Heart left ventricle (tissue), 16 donors: Measurements from ENCODE around the gene LSAMP. TPM values are rescaled to one million over a fixed set of nuclear protein-coding genes. Genes with fewer than 3 reads are reported as not detected.

Experiments
- ATAC-seq, 4 donors: fragments of 200-7000 bp; cut with Tn5 transposase; one replicate each; pipeline ENCODE4 v1.9.1; 2020 to 2022; ENCODE audit warnings: moderate library complexity in 4 of 4, mild to moderate bottlenecking in 3 of 4, moderate number of reproducible peaks in 1 of 4
- DNase-seq, 5 donors: peaks; one replicate each; pipeline ENCODE4 v3.0.0-alpha.2; 2020
- H3K27ac ChIP-seq, 12 donors: fragments of 200-600 bp; sonication (generic) in 4 of 12; one replicate each; pipeline versions ENCODE4 v1.5.0 to v1.8.0; 2016 to 2022; ENCODE audit warnings: mild to moderate bottlenecking in 2 of 12
- H3K27me3 ChIP-seq, 9 donors: fragments of 200-600 bp; sonication (generic) in 2 of 9; one replicate each; pipeline versions ENCODE4 v1.5.1 to v1.8.0; 2016 to 2022; ENCODE audit warnings: mild to moderate bottlenecking in 3 of 9
- H3K36me3 ChIP-seq, 9 donors: fragments of 200-600 bp; sonication (generic) in 2 of 9; one replicate each; pipeline versions ENCODE4 v1.5.0 to v1.8.0; 2018 to 2022; ENCODE audit warnings: mild to moderate bottlenecking in 2 of 9
- H3K4me1 ChIP-seq, 12 donors: fragments of 200-600 bp; sonication (generic) in 4 of 12; one replicate each; pipeline versions ENCODE4 v1.5.0 to v1.8.0; 2016 to 2022; ENCODE audit warnings: mild to moderate bottlenecking in 3 of 12
- H3K4me3 ChIP-seq, 12 donors: fragments of 200-600 bp; sonication (generic) in 4 of 12; one replicate each; pipeline versions ENCODE4 v1.5.0 to v1.8.0; 2017 to 2022; ENCODE audit warnings: mild to moderate bottlenecking in 9 of 12, moderate library complexity in 4 of 12
- H3K9me3 ChIP-seq, 12 donors: fragments of 200-600 bp; sonication (generic) in 4 of 12; one replicate each; pipeline versions ENCODE4 v1.5.0 to v1.8.0; 2016 to 2022; ENCODE audit warnings: mild to moderate bottlenecking in 1 of 12
- CTCF ChIP-seq, 12 donors: fragments of 200-600 bp; sonication (generic) in 4 of 12; IDR thresholded peaks; one replicate each; pipeline versions ENCODE4 v1.5.0 to v1.8.0; 2018 to 2022; ENCODE audit warnings: antibody characterized with exemption in 12 of 12, mild to moderate bottlenecking in 5 of 12
- POLR2A ChIP-seq, 2 donors: fragments of 450-650 bp; IDR thresholded peaks; one replicate each; pipeline ENCODE4 v1.6.1; 2017; ENCODE audit warnings: antibody characterized with exemption in 2 of 2, mild to moderate bottlenecking in 2 of 2, moderate library complexity in 2 of 2
- WGBS, 4 donors: extraction: QIAGEN DNeasy Blood & Tissue Kit in 2 of 4; methylation state at CpG; one replicate each; pipeline versions ENCODE4 v1.1.5 to v1.1.7; 2013 to 2018; 5-methylcytosine and 5-hydroxymethylcytosine counted together
- intact Hi-C, 10 donors: fragments of 100-400 bp; cut with DNase I; formaldehyde crosslinking; loops; one replicate each; pipeline versions ENCODE4 v1.11.1 to v1.14.2; 2022
- polyA plus RNA-seq, 2 donors: library from polyadenylated mRNA; stranded (reverse); fragments of 200-250 nt; gene quantifications; one replicate each; pipeline ENCODE4 v1.2.3, GENCODE V29; 2013
- total RNA-seq, 9 donors: library from RNA; depleted of rRNA in 2 of 9; stranded (reverse); fragments of >200 nt in 2 of 9; fragmentation: NEBNext Ultra II Directional in 3 of 9; extraction: Animal tissue kit (Norgen Biotek cat#: 25700) in 3 of 9; gene quantifications; one replicate each; pipeline versions ENCODE4 v1.1.0 to v1.2.4, GENCODE V29; 2016 to 2023
- donor health status: ischemic (EF 13 %, LVEDD 7.1; RV severe dilation, severe dysfunction).
- donor health status: healthy with polysubstance abuse.
- donor health status: DM: no; HTN: yes; CAD: no.
- donor health status: DM: no; HTN: no; CAD: no.
- donor health status: ischemic (EF 25% LVEDD 6.9; RV normal size, moderate dysfunction).
- donor health status: ischemic (EF 25% LVEDD 5.7; RV mildly dilated, moderate dysfunction).
- donor health status: healthy.
- donor health status: DM: yes; HTN: yes; CAD: no.
- donor health status: ischemic (EF 35%, LVEDD 5.7; RV mildly dilated, moderate dysfunction).
- donor health status: nonischemic (EF 11% LVEDD 7.7; RV severe dilation, severe dysfunction).
- donor health status: DM: yes; HTN: yes; CAD: no.
- donor health status: PGD.
- donor health status: ischemic (EF 29% LVEDD 5.4; RV normal size, mild dysfunction).
- donor health status: nonischemic (EF 23%, LVEDD 6.1; RV moderate dilation, normal function).

The LSAMP gene
- total and polyA plus RNA-seq, 11 donors: 1.6 to 52.3 (median 7.2) TPM

GRCh38 chr3:116241677-116242076, 203.6 kb downstream of the LSAMP start:
- Histone ChIP-seq H3K9me3 (no peaks in the 10 kb centered on the region), H3K27me3 (no peaks in the 10 kb centered on the region), H3K27ac (no peak overlapping the region), H3K36me3 (no peaks in the 10 kb centered on the region), H3K4me1 (no peaks in the 10 kb centered on the region), H3K4me3 (no peak overlapping the region)
- no peak for TF ChIP-seq POLR2A (IDR thresholded peaks at IDR 0.05)
- TF ChIP-seq CTCF (IDR thresholded peaks at IDR 0.05): no peak
- DNase-seq (no peak), ATAC-seq (no peak)
- intact Hi-C loops: no loop called here
- 77 to 81% (median 80%) methylated on average over 3 of the region's 3 CpGs for whole genome bisulfite sequencing, 4 donors

GRCh38 chr3:116240261-116240660, 205.0 kb downstream of the LSAMP start:
- no peaks in the 10 kb centered on the region for H3K36me3 ChIP-seq
- no peak overlapping the region for H3K4me3 ChIP-seq
- H3K27ac ChIP-seq: no peak overlapping the region
- WGBS, 4 donors: 0% methylated on average over 1 of the region's 1 CpG
- intact Hi-C loops: no loop called here
- no peak for DNase-seq
- no peaks in the 10 kb centered on the region for H3K9me3 ChIP-seq
- H3K4me1 ChIP-seq: no peaks in the 10 kb centered on the region
- H3K27me3 ChIP-seq: no peaks in the 10 kb centered on the region
- TF ChIP-seq POLR2A (IDR thresholded peaks at IDR 0.05): no peak
- TF ChIP-seq CTCF (IDR thresholded peaks at IDR 0.05): no peak
- no peak for ATAC-seq

- Histone ChIP-seq H3K27me3 (no peaks in the 10 kb centered on the region), H3K36me3 (no peaks in the 10 kb centered on the region), H3K4me1 (no peaks in the 10 kb centered on the region), H3K4me3 (no peak overlapping the region), H3K27ac (no peak overlapping the region), H3K9me3 (no peaks in the 10 kb centered on the region)
- intact Hi-C loops: no loop called here
- 11 to 25% (median 21%) methylated on average over 2 of the region's 2 CpGs for WGBS, 4 donors
- no peak for ATAC-seq
- TF ChIP-seq CTCF (IDR thresholded peaks at IDR 0.05): no peak
- no peak for TF ChIP-seq POLR2A (IDR thresholded peaks at IDR 0.05)
- no peak for DNase-seq
Measured at GRCh38 chr3:116238846-116239565, 206.3 kb downstream of the LSAMP start.

- no peaks in the 10 kb centered on the region for H3K4me1 ChIP-seq
- 39 to 62% (median 48%) methylated on average over 4 of the region's 4 CpGs for WGBS, 4 donors
- DNase-seq (no peak), ATAC-seq (no peak)
- H3K4me3 ChIP-seq: no peak overlapping the region
- H3K9me3 ChIP-seq: no peaks in the 10 kb centered on the region
- intact Hi-C loops: no loop called here
- no peaks in the 10 kb centered on the region for H3K36me3 ChIP-seq
- TF ChIP-seq CTCF (IDR thresholded peaks at IDR 0.05): no peak
- TF ChIP-seq POLR2A (IDR thresholded peaks at IDR 0.05): no peak
- no peak overlapping the region for H3K27ac ChIP-seq
- no peaks in the 10 kb centered on the region for H3K27me3 ChIP-seq
Measured at GRCh38 chr3:116233711-116234357, 211.5 kb downstream of the LSAMP start.
